Activated CD4-positive, alpha-beta memory T cell treated with anti-CD3 and anti-CD28 coated beads for 36 hours (primary cell): ENCODE results near the gene M1AP. TPM values are rescaled to one million over a fixed set of nuclear protein-coding genes. Genes with fewer than 3 reads are reported as not detected.

ENCODE experiments used
- CTCF ChIA-PET: fragments of 350-600 bp; sonication (Branson Sonifier 250); formaldehyde crosslinking; loops from one replicate; lab custom pipeline; 2021; ENCODE audit warnings: antibody characterized with exemption, inconsistent platforms; lab: Charles Lee
- POLR2A ChIA-PET: fragments of 350-600 bp; sonication (Branson Sonifier 250); formaldehyde crosslinking; loops from one replicate; lab custom pipeline; 2021; ENCODE audit warnings: antibody characterized with exemption; lab: Charles Lee
- DNase-seq: peaks from one replicate; pipeline ENCODE4 v3.0.0-alpha.2; 2020
- H3K27ac Mint-ChIP-seq: one replicate; pipeline ENCODE4 v1.8.0; 2021; ENCODE audit warnings: mixed read lengths
- H3K27me3 Mint-ChIP-seq: one replicate; pipeline ENCODE4 v1.8.0; 2021; ENCODE audit warnings: mixed read lengths
- H3K36me3 Mint-ChIP-seq: one replicate; pipeline ENCODE4 v1.8.0; 2021; ENCODE audit warnings: mixed read lengths
- H3K4me1 Mint-ChIP-seq: one replicate; pipeline ENCODE4 v1.8.0; 2021; ENCODE audit warnings: low read depth, mixed read lengths
- H3K4me3 Mint-ChIP-seq: one replicate; pipeline ENCODE4 v1.8.0; 2021; ENCODE audit warnings: mild to moderate bottlenecking, mixed read lengths
- H3K9me3 Mint-ChIP-seq: one replicate; pipeline ENCODE4 v1.8.0; 2021; ENCODE audit warnings: mixed read lengths
- intact Hi-C: fragments of 100-400 bp; cut with micrococcal nuclease; formaldehyde crosslinking; loops from one replicate; pipeline ENCODE4 v1.15.1; 2023
- total RNA-seq, 2 experiments: library from RNA; stranded (reverse); gene quantifications; one replicate each; pipeline ENCODE4 v1.2.3, GENCODE V29; 2021

The M1AP gene
- total RNA-seq, 2 experiments from 2014 or later = not detected

DNA sequence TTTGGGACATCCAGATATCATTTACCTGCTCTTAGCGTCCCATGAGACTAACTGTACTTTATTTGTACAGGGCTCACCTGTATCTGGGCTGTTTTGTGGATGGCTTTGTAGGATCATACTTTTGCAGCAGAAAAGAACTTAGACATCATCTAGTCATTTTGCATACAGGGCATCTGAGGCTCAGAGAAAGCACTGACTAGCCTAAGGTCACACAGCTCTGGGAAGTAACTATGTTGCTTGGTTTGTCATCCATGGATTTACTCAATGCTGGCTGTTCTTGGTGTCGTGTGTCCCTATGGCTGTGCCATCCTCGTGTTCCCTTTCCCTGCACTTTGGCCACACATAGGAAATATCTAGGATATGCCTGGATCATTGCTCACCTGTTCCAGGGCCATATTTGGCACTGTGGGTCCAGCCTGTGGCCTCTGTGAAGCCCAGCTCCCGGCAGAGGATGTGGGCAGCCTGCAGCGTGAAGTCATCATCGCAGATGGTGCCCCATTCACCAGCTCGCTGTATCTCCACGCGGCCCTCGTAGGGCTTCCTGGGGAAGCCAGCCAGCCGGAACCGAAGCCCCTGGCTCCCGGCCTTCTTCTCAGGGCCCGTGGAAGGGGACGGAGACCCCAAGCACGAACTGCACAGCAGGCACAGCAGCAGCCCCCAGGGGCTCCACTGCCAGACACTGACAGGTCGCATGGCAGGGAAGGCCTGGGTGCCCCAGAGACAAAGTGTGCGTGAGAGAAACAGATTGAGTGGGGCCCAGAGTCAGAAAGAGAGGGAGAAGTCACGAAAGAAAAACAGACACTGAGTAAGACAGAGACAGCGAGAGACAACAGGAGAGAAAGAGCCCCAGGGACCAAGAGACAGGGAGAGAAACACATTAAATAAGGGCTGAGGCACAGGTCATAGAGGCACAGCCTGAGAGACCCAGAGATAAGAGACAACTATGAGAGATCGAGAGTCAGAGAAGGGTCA lies 95.9 kb downstream of the M1AP start:
- Mint-ChIP-seq H3K4me3 (no peak overlapping the region), H3K27me3 (peaks cover 18% of the 10 kb centered on the region), H3K9me3 (no peaks in the 10 kb centered on the region), H3K27ac (no peak overlapping the region), H3K4me1 (peaks cover 14% of the 10 kb centered on the region), H3K36me3 (peaks cover 4% of the 10 kb centered on the region)
- intact Hi-C loops = no loop called here
- CTCF ChIA-PET = no interaction called here
- DNase-seq = no peak
- POLR2A ChIA-PET = interaction anchor here (1.8 kb wide), 1 partner anchor 15 kb away, joined by 5 read pairs; no protein-coding TSS in a partner anchor

DNA sequence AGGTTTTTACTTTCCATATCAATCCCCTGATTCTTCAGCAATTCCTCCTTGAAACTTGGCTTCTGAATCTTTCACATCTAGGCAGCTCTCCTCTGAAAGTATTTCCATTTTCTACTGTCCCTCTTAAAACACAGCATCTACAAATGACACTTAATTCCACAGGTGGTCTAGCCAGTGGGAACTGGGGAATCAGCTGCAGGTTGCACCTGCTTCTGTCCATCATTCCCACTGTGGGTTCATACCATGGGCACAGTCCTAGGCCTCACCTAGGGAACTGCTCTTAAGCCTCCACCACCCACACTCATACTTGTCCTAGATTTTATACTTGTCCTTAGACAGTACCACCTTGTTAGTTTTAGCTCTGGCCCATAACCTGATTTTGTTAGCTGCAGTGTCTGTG lies 96.6 kb downstream of the M1AP start:
- ChIA-PET CTCF (interaction anchor here (2.0 kb wide), 1 partner anchor 38 kb away, joined by 4 read pairs; no protein-coding TSS in a partner anchor), POLR2A (no interaction called here)
- H3K36me3 Mint-ChIP-seq = peaks cover 4% of the 10 kb centered on the region
- peaks cover 19% of the 10 kb centered on the region for H3K27me3 Mint-ChIP-seq
- H3K27ac Mint-ChIP-seq = no peak overlapping the region
- no peak for DNase-seq
- no peaks in the 10 kb centered on the region for H3K9me3 Mint-ChIP-seq
- no peak overlapping the region for H3K4me3 Mint-ChIP-seq
- peaks cover 14% of the 10 kb centered on the region for H3K4me1 Mint-ChIP-seq
- intact Hi-C loops = no loop called here

DNA sequence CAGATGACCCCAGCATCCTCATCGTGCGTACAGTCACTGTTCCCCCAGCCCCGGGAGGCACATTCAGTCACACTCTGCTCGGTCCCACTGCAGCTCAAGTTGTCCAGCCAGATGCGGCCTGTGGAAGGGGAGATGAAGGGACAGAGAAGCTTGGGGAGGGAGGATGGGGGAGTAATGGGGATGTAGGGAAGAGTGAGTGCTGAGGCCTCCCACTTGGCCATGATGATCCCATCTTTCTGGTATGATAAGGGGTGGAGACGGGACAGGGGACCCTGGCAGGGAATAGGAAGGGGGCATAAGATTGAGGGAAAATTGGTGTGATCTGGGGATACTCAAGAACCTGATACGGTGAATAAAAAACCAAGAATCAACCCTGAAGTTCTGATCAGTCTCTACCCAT lies 97.9 kb downstream of the M1AP start:
- ChIA-PET CTCF (interaction anchor here (1.0 to 2.0 kb wide), 2 partner anchors 39 to 68 kb away, joined by 3 to 4 read pairs; partner anchors contain the start of genes CCDC142 and TTC31), POLR2A (no interaction called here)
- intact Hi-C loops = no loop called here
- Mint-ChIP-seq H3K4me3 (peak overlapping the region; percentile 12), H3K4me1 (peaks cover 11% of the 10 kb centered on the region), H3K27me3 (peaks cover 21% of the 10 kb centered on the region), H3K36me3 (no peaks in the 10 kb centered on the region), H3K9me3 (no peaks in the 10 kb centered on the region), H3K27ac (no peak overlapping the region)
- DNase-seq = no peak

DNA sequence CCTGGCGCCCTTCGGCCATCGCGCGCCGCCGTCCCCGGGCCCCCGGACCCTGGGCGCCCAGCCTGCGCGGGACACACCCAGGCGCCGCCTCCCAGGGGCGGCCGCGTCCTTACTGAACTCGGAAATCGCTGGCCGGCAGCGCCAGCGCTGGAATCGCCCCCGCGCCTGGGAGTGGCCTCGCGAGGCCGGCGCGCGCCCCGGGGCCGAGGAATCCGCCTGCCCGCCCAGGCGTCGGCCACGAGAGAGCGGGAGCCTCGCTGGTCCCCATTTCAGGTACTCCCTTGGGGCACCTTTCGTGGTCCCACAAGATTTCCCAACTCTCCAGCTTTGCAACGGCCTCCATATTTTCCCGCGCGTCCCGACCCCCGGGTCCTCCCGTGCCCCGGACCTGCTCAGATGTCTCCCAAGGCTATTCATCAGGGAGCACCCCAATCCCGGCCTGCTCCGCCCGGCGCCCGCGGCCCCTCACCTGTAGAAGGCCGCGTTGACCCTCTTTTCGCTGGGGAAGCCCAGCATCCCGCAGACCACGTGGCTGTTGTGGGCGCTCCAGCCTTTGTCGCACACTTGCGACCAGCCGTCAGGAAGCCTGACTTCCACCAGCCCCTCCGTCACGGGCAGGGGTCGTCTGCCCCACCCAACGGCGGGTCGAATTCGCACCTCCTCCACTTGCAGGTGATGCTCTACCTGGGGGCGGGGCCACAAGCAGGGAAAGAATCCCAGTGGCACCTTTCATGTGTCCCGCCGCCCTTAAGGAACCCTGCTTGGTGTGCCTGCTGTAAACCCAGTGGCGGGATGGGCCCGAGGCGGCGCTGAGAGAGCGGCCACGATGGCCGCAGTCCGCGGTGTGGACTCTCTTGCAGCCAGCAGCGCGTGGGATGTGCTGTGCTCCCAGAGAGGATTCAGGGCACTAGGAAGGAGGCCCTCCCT lies 99.0 kb downstream of the M1AP start:
- DNase-seq = peak; percentile 52
- intact Hi-C loops = no loop called here
- Mint-ChIP-seq H3K4me3 (peak overlapping the region; percentile 55), H3K4me1 (peaks cover 11% of the 10 kb centered on the region), H3K36me3 (no peaks in the 10 kb centered on the region), H3K27ac (no peak overlapping the region), H3K27me3 (peaks cover 21% of the 10 kb centered on the region), H3K9me3 (no peaks in the 10 kb centered on the region)
- POLR2A ChIA-PET = no interaction called here
- CTCF ChIA-PET = interaction anchor here (1.0 to 2.0 kb wide), 2 partner anchors 40 to 66 kb away, joined by 3 to 4 read pairs; partner anchors contain the start of genes CCDC142 and TTC31

DNA sequence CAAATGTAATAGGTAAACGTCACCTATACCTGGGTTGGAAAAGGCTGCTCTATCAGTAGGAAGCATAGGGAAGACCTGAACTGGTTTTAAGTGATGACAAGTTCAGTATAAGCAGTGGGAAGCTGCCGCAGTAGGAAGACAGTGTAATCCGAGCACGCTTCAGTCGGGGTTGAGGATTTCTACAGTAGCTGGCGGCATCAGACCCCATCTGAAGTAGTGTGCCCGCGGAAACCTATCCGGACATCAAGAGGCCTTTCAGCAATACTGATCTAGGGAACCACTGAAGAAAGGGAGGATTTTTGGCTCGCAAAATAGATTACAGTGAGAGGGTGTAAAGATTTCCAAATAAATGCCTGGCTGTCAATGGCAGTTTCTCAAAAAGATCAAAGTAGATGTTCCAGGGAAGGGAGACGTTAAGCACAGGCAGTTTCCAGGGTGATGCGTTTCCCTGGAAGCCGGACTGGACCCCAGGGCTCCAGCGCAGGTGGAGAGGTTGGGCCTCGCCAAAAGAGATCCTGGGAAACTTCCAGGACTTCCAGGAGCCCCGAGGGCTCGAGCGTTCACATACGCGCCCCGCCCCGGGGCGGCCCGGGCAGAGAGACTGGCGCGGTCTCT lies 99.7 kb downstream of the M1AP start:
- H3K27ac Mint-ChIP-seq = no peak overlapping the region
- POLR2A ChIA-PET = no interaction called here
- CTCF ChIA-PET = interaction anchor here (0.5 kb wide), 1 partner anchor 398 kb away, joined by 5 read pairs; no protein-coding TSS in a partner anchor
- peaks cover 8% of the 10 kb centered on the region for H3K4me1 Mint-ChIP-seq
- no peak for DNase-seq
- peaks cover 21% of the 10 kb centered on the region for H3K27me3 Mint-ChIP-seq
- H3K4me3 Mint-ChIP-seq = peak overlapping the region; percentile 66
- no peaks in the 10 kb centered on the region for H3K36me3 Mint-ChIP-seq
- no peaks in the 10 kb centered on the region for H3K9me3 Mint-ChIP-seq
- intact Hi-C loops = no loop called here

DNA sequence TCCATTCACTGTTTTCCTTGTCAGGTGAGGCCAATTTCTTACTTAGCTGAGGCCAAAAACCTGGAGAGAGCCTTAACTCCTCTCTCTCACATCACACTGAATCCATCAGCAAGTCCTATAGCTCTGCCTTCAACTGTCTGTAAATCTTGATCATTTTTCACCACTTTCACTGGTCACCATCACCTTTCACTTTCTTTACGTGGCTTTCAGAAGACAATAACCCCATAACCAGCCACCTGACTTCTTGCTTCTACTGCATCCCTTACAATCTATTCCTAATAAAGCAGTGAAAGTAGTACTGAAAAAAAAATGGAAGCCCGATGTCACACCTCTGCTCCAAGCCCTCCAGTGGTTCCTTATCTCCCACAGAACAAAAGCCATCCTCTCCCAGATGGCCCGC lies 102.1 kb downstream of the M1AP start:
- Mint-ChIP-seq H3K9me3 (no peaks in the 10 kb centered on the region), H3K36me3 (no peaks in the 10 kb centered on the region), H3K4me3 (no peak overlapping the region), H3K4me1 (peaks cover 6% of the 10 kb centered on the region), H3K27me3 (peaks cover 26% of the 10 kb centered on the region), H3K27ac (no peak overlapping the region)
- ChIA-PET CTCF (interaction anchor here (1.9 to 2.5 kb wide), 2 partner anchors 30 to 42 kb away, joined by 5 to 7 read pairs; no protein-coding TSS in a partner anchor), POLR2A (interaction anchor here (1.3 kb wide), 1 partner anchor 14 kb away, joined by 3 read pairs; no protein-coding TSS in a partner anchor)
- no peak for DNase-seq
- intact Hi-C loops = no loop called here

DNA sequence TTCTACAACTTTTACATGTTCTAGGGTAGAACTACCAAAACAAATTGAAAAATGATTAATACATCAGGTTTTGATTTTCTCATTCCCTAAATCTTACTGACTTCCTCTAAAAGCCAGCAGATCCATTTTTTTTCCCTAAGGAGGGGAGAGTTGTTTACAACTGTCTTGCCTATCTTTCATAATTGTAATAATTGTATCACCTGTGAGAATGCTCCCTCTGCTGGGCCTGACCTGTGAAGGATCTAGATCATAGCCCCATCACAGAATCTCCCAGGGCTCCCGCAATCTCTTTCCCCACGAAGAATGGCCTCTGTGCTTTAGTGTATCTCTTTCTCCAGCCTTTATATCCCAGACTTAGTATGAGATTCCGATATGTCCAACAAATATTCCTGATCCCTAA lies 103.5 kb downstream of the M1AP start:
- POLR2A ChIA-PET = interaction anchor here (1.3 kb wide), 1 partner anchor 13 kb away, joined by 3 read pairs; no protein-coding TSS in a partner anchor
- peaks cover 21% of the 10 kb centered on the region for H3K27me3 Mint-ChIP-seq
- CTCF ChIA-PET = interaction anchor here (0.6 to 2.5 kb wide), 6 partner anchors 10 to 62 kb away, joined by 3 to 7 read pairs (median 4); partner anchors contain the start of genes CCDC142, DOK1, LOXL3 and TTC31
- no peak for DNase-seq
- H3K36me3 Mint-ChIP-seq = no peaks in the 10 kb centered on the region
- H3K4me1 Mint-ChIP-seq = peaks cover 6% of the 10 kb centered on the region
- intact Hi-C loops = no loop called here
- H3K9me3 Mint-ChIP-seq = no peaks in the 10 kb centered on the region
- no peak overlapping the region for H3K4me3 Mint-ChIP-seq
- no peak overlapping the region for H3K27ac Mint-ChIP-seq

DNA sequence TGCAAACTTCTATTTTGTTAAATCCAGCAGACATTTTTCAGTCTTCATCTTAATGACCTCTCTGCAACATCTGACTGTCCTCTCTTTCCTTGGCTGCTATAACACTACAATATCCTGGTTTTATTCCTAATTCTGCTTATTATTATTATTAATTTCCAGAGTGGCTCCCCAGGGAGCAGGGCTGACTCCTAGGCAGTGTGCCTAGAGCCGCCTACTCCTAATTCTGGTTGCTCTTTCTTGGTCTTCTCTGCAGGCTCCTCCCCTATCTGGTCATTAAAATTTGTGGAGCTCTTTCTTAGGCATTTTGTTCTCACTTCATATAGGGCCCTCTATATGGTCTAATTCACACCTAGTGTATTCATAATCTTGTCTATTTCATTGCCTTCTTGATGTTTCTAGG lies 105.2 kb downstream of the M1AP start:
- Mint-ChIP-seq H3K27me3 (peaks cover 24% of the 10 kb centered on the region), H3K4me1 (no peaks in the 10 kb centered on the region), H3K4me3 (no peak overlapping the region), H3K9me3 (no peaks in the 10 kb centered on the region), H3K27ac (no peak overlapping the region), H3K36me3 (no peaks in the 10 kb centered on the region)
- POLR2A ChIA-PET = no interaction called here
- CTCF ChIA-PET = interaction anchor here (1.0 to 1.1 kb wide), 2 partner anchors 42 to 46 kb away, joined by 3 to 4 read pairs; no protein-coding TSS in a partner anchor
- intact Hi-C loops = no loop called here
- no peak for DNase-seq

DNA sequence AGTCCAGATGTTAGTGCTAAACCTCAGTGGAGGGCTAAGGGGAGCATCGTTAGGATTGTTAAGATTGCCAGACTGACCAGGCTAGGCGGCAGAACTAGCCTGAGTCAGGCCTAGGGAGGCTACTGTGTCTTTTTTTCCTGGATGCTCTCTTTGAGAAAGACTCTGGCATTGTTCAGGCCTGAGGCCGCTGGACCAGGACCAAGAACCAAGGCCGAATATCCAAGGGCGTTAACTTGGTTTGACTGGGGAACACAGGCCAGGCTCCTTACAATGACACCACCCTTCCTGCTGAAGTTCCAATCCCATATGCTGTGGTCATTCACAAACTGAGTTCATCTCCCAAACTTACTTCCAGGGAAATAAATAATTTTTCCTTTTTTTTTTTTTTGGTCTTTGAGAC lies 107.8 kb downstream of the M1AP start:
- no peak overlapping the region for H3K4me3 Mint-ChIP-seq
- DNase-seq = no peak
- H3K4me1 Mint-ChIP-seq = no peaks in the 10 kb centered on the region
- H3K27ac Mint-ChIP-seq = no peak overlapping the region
- no peaks in the 10 kb centered on the region for H3K36me3 Mint-ChIP-seq
- no peaks in the 10 kb centered on the region for H3K9me3 Mint-ChIP-seq
- intact Hi-C loops = no loop called here
- POLR2A ChIA-PET = no interaction called here
- peaks cover 22% of the 10 kb centered on the region for H3K27me3 Mint-ChIP-seq
- CTCF ChIA-PET = no interaction called here

DNA sequence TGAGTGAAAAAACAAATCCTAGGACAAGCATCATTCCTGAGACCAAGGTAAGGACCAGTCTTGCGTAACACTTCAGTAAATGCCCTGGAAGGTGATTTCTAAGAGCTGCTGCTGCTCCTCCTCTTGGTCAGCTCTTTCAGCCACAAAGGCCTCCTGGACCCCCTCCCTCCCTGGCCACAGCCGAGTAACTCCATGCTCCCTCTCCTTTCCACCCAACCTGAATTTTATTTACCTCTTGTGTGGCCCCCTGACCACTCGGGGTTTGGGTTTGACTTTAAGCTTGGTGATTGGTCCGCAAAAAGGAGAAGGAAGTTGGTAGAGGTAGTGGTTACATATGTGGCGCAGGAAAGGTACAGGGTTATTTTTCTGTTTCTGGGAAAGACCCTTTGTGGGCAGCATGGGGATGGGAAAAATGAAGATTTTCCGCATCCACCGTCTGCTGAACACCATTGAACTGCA lies 109.2 kb downstream of the M1AP start:
- Mint-ChIP-seq H3K27me3 (peaks cover 22% of the 10 kb centered on the region), H3K9me3 (no peaks in the 10 kb centered on the region), H3K4me3 (no peak overlapping the region), H3K36me3 (peaks cover under 1% of the 10 kb centered on the region), H3K27ac (no peak overlapping the region), H3K4me1 (no peaks in the 10 kb centered on the region)
- intact Hi-C loops = no loop called here
- CTCF ChIA-PET = interaction anchor here (1.1 to 1.5 kb wide), 2 partner anchors 48 to 57 kb away, joined by 3 to 6 read pairs; no protein-coding TSS in a partner anchor
- POLR2A ChIA-PET = no interaction called here
- DNase-seq = no peak

DNA sequence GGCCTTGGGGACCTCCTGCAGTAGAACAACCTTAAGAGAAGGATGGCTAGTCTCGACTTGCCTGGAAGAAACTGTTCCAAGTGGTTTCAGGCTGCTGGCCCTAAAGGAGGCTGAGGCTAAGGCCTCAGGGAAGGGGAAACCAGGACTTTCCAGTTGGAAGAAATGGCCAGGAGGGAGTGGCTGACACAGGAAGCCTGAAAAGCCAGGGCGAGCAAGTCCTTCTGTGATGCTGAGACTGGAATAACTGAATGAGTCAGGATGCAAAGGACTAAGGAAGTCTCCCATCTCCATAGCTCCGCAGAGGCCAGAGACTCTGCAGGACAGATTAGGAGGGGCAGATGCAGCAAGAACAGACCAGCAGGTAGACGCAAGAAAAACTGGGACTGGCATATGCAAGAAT lies 111.0 kb downstream of the M1AP start:
- intact Hi-C loops = no loop called here
- ChIA-PET POLR2A (no interaction called here), CTCF (no interaction called here)
- Mint-ChIP-seq H3K27ac (no peak overlapping the region), H3K27me3 (peaks cover 18% of the 10 kb centered on the region), H3K4me1 (peaks cover 4% of the 10 kb centered on the region), H3K9me3 (no peaks in the 10 kb centered on the region), H3K4me3 (no peak overlapping the region), H3K36me3 (peaks cover 13% of the 10 kb centered on the region)
- no peak for DNase-seq
